Activated naive CD4-positive, alpha-beta T cell treated with anti-CD3 and anti-CD28 coated beads for 36 hours (primary cell): ENCODE measurements around the gene RANBP3L. TPM values are rescaled to one million over a fixed set of nuclear protein-coding genes. Genes with fewer than 3 reads are reported as not detected.

ENCODE experiments used
- CTCF ChIA-PET: fragments of 350-600 bp; sonication (Branson Sonifier 250); formaldehyde crosslinking; loops from one replicate; lab custom pipeline; 2021; ENCODE audit warnings: antibody characterized with exemption; lab: Charles Lee
- DNase-seq: peaks from one replicate; pipeline ENCODE4 v3.0.0-alpha.2; 2020
- H3K27ac Mint-ChIP-seq: one replicate; pipeline ENCODE4 v1.8.0; 2021; ENCODE audit warnings: mild to moderate bottlenecking, mixed read lengths
- H3K27me3 Mint-ChIP-seq: one replicate; pipeline ENCODE4 v1.8.0; 2021; ENCODE audit warnings: low read depth, mixed read lengths
- H3K36me3 Mint-ChIP-seq: one replicate; pipeline ENCODE4 v1.8.0; 2021; ENCODE audit warnings: low read depth, mixed read lengths
- H3K4me1 Mint-ChIP-seq: one replicate; pipeline ENCODE4 v1.8.0; 2021; ENCODE audit warnings: low read depth, mixed read lengths
- H3K4me3 Mint-ChIP-seq: one replicate; pipeline ENCODE4 v1.8.0; 2021; ENCODE audit warnings: mild to moderate bottlenecking, moderate library complexity, mixed read lengths
- H3K9me3 Mint-ChIP-seq: one replicate; pipeline ENCODE4 v1.8.0; 2021; ENCODE audit warnings: mixed read lengths
- intact Hi-C: fragments of 100-400 bp; cut with micrococcal nuclease; formaldehyde crosslinking; loops from one replicate; pipeline ENCODE4 v1.15.1; 2023
- total RNA-seq, 2 experiments: library from RNA; stranded (reverse); gene quantifications; one replicate each; pipeline ENCODE4 v1.2.3, GENCODE V29; 2021

The RANBP3L gene
- total RNA-seq, 2 experiments from 2014 or later = 0.10 TPM; not detected in 1

DNA sequence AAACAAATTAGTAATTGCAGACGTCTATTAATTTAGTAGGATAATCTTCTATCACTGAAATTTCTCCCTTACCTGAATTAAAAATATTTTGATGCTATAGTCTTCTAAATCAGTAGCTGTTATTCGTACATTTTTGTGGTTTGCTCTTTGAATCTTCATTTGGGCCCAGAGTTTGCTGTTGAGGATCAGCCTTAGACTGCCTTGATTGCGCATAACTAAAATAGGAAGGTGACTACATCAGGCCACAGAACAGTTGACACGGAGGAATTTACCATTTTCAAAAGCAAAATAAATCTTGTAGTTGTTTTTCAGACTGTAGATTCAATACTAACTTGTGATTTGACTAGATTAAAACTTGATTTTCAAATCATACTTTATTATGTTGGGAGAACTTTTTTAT, 48.1 kb downstream of the RANBP3L start:
- Mint-ChIP-seq H3K27me3 (peaks cover 2% of the 10 kb centered on the region), H3K27ac (no peak overlapping the region), H3K36me3 (no peaks in the 10 kb centered on the region), H3K4me1 (no peaks in the 10 kb centered on the region), H3K4me3 (no peak overlapping the region), H3K9me3 (no peaks in the 10 kb centered on the region)
- DNase-seq = no peak
- intact Hi-C loops = no loop called here
- CTCF ChIA-PET = interaction anchor here (0.6 kb wide), 1 partner anchor 251 kb away, joined by 3 read pairs; no protein-coding TSS in a partner anchor

DNA sequence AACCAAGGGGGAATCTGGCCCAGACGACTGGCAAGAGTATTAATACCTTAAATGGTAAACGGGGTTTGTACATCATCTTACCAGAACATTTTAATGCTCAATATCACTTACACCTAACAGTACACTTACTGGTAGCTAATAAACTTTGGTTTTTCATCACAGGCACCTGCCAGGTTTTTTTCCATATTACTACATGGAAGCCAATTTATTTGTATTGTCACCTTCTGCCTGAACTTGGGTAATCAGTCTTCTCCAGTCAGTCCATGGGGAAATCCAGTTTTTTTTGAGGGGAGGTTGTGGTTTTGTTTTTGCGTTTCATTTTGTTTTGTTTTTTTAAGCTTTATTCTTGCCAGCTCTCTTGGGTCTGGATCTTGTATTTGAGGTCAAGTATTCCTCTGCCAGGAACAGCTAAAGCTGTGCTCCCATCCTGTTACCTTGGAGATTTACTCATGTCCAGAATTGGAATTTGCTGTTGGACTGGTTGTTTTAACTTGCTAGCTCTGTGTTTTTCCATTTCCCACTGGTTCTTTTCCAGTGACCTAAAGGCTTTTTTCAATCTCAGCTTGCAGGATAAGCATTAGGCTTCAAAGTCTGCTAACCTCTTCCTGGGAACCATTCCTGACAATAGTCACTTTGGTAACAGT, 48.9 kb downstream of the RANBP3L start:
- Mint-ChIP-seq H3K4me1 (no peaks in the 10 kb centered on the region), H3K4me3 (no peak overlapping the region), H3K36me3 (no peaks in the 10 kb centered on the region), H3K27me3 (no peaks in the 10 kb centered on the region), H3K27ac (no peak overlapping the region), H3K9me3 (no peaks in the 10 kb centered on the region)
- DNase-seq = no peak
- intact Hi-C loops = no loop called here
- CTCF ChIA-PET = interaction anchor here (0.6 to 1.0 kb wide), 2 partner anchors 10 to 251 kb away, joined by 3 read pairs; partner anchors contain the start of gene NADK2

- Mint-ChIP-seq H3K27ac (no peak overlapping the region), H3K36me3 (no peaks in the 10 kb centered on the region), H3K9me3 (no peaks in the 10 kb centered on the region), H3K4me1 (no peaks in the 10 kb centered on the region), H3K4me3 (no peak overlapping the region), H3K27me3 (no peaks in the 10 kb centered on the region)
- no peak for DNase-seq
- CTCF ChIA-PET = interaction anchor here (0.6 to 1.7 kb wide), 4 partner anchors 10 to 158 kb away, joined by 3 to 7 read pairs (median 4); partner anchors contain the start of gene NADK2
- intact Hi-C loops = no loop called here
Observed at GRCh38 chr5:36251218-36251617, 50.5 kb downstream of the RANBP3L start.

- H3K9me3 Mint-ChIP-seq = no peaks in the 10 kb centered on the region
- no peaks in the 10 kb centered on the region for H3K4me1 Mint-ChIP-seq
- CTCF ChIA-PET = interaction anchor here (1.1 to 1.2 kb wide), 2 partner anchors 9 kb away, joined by 3 to 4 read pairs; partner anchors contain the start of gene NADK2
- DNase-seq = no peak
- intact Hi-C loops = no loop called here
- H3K4me3 Mint-ChIP-seq = no peak overlapping the region
- H3K36me3 Mint-ChIP-seq = no peaks in the 10 kb centered on the region
- H3K27me3 Mint-ChIP-seq = no peaks in the 10 kb centered on the region
- no peak overlapping the region for H3K27ac Mint-ChIP-seq
Observed at GRCh38 chr5:36250427-36250826, 51.3 kb downstream of the RANBP3L start.

DNA sequence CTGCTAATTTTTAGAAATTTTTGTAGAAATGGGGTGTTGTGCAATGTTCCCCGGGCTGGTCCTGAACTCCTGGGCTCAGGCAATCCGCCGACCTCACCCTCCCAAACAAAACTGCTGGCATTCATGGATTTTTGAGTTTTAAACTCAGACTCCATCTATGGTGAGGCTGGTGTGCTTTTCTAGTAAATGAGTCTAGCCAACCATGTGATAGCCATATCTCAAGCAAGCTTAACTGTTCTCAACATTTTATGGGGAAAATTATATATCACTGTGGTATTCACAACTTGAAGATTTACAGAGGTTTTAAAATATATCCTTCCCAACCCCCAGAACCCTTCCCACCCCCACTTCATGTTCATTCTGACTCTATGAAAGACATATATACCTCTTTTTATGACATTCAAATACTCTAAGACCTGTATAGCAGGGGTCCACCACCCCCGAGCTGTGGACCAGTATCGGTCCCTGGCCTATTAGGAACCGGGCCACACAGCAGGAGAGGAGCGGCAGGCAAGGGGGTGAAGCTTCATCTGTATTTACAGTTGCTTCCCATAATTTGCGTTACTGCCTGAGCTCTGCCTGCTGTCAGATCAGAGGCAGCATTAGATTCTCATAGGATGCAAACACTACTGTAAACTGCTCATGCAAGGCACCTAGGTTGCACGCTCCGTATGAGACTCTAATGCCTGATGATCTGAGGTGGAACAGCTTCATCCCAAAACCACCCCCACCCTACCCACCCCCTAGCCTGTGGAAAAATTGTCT, 55.5 kb downstream of the RANBP3L start:
- Mint-ChIP-seq H3K27ac (no peak overlapping the region), H3K4me3 (no peak overlapping the region), H3K9me3 (no peaks in the 10 kb centered on the region), H3K36me3 (no peaks in the 10 kb centered on the region), H3K27me3 (no peaks in the 10 kb centered on the region), H3K4me1 (peaks cover 16% of the 10 kb centered on the region)
- no peak for DNase-seq
- CTCF ChIA-PET = interaction anchor here (0.6 to 1.4 kb wide), 4 partner anchors 19 to 485 kb away, joined by 3 read pairs; no protein-coding TSS in a partner anchor
- intact Hi-C loops = loop anchor here (10.0 kb wide), 1 partner anchor 1129 kb away; the partner anchor contains the start of genes NUP155 and WDR70

DNA sequence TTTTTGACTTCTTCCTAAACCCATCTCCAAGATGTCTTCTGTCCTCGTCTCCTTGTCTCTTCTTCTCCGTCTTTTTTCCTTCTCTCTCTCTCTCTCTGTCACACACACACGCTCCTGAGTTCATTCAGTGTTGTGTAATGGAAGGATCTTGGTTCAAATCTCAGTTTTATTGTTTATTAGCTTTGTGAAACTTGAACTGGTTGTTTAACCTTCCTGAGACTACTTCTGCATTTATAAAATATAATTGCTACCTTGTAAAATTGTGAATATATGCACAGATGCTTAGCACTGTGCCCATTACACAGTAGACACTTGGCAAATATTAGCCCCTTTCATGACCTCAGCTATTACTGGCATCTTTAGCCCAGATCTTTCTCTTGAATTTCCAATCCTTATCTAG, 57.6 kb downstream of the RANBP3L start:
- no peak for DNase-seq
- Mint-ChIP-seq H3K4me1 (peaks cover 33% of the 10 kb centered on the region), H3K4me3 (no peak overlapping the region), H3K27ac (no peak overlapping the region), H3K36me3 (no peaks in the 10 kb centered on the region), H3K9me3 (no peaks in the 10 kb centered on the region), H3K27me3 (no peaks in the 10 kb centered on the region)
- CTCF ChIA-PET = interaction anchor here (1.0 to 1.4 kb wide), 3 partner anchors 41 to 165 kb away, joined by 3 read pairs; partner anchors contain the start of gene RANBP3L
- intact Hi-C loops = loop anchor here (5.0 to 10.0 kb wide), 10 partner anchors 342 to 1478 kb away; partner anchors contain the start of genes DNAJC21, IL7R, NUP155 and SPEF2

GRCh38 chr5:36243653-36244052, 58.0 kb downstream of the RANBP3L start:
- peak overlapping the region; percentile 21 for H3K27ac Mint-ChIP-seq
- intact Hi-C loops = loop anchor here (5.0 to 10.0 kb wide), 10 partner anchors 341 to 1479 kb away; partner anchors contain the start of genes DNAJC21, IL7R, NUP155 and SPEF2
- H3K4me3 Mint-ChIP-seq = peak overlapping the region; percentile 80
- no peaks in the 10 kb centered on the region for H3K9me3 Mint-ChIP-seq
- H3K27me3 Mint-ChIP-seq = no peaks in the 10 kb centered on the region
- H3K4me1 Mint-ChIP-seq = peaks cover 36% of the 10 kb centered on the region
- CTCF ChIA-PET = interaction anchor here (1.0 to 1.6 kb wide), 5 partner anchors 13 to 447 kb away, joined by 3 read pairs; partner anchors contain the start of gene RANBP3L
- no peak for DNase-seq
- H3K36me3 Mint-ChIP-seq = no peaks in the 10 kb centered on the region

GRCh38 chr5:36242534-36243485, 58.9 kb downstream of the RANBP3L start:
- DNase-seq = peak; percentile 10
- H3K4me1 Mint-ChIP-seq = peaks cover 39% of the 10 kb centered on the region
- H3K9me3 Mint-ChIP-seq = no peaks in the 10 kb centered on the region
- H3K27me3 Mint-ChIP-seq = no peaks in the 10 kb centered on the region
- no peaks in the 10 kb centered on the region for H3K36me3 Mint-ChIP-seq
- peak overlapping the region; percentile 90 for H3K27ac Mint-ChIP-seq
- CTCF ChIA-PET = interaction anchor here (0.6 to 2.2 kb wide), 14 partner anchors 10 to 448 kb away, joined by 3 to 8 read pairs (median 3); partner anchors contain the start of genes LMBRD2 and RANBP3L
- intact Hi-C loops = loop anchor here (1.0 to 10.0 kb wide), 18 partner anchors 58 to 1479 kb away; partner anchors contain the start of genes DNAJC21, IL7R, LMBRD2 and NUP155
- H3K4me3 Mint-ChIP-seq = peak overlapping the region; percentile 80

DNA sequence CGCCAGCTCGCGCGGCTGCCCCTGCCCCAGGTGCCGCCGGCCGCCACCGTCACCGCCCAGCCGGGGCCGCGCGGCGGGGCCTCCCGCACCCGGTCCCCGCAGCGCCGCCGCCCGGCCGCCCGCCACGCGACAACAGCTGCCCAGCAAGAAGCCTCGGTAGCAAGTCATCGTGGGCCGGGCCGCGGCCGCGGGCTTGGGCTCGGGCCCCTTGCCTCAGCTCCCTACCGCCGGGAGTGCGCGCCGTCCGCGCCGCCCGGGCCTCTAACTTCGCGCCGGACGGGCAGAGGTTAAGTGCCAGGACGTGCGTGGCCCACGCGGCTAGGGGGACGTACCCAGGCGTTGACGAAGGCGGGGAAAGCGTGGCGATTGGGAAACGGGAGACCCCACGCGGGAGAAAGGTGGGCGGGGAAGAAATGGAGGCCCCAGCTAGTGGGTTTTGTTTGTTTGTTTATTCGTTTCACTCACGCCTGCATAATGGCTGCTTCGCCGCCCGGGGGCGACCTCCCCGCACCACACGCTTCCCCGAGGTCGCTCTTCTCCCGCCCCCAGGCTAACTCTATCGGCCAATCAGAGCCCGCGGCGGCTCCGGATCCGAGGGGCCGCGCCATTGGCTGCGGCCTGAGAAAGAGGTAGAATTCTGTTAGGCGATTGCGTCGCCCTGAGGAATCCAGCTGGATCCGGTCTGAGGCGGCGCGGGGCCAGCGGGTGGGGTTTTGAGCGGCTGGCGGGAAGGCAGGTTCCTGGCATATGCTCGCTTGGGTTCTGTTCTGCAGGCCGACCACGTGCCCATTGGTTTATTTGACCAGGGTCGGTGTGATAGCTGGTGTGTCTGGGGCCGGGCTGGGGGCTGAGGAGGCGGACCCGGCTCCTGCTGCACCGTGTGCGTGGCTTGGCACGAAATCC, 59.8 kb downstream of the RANBP3L start, which contains the start of gene NADK2:
NADK2 (minus strand) TSS at position 295 of the 903 bp plus-strand sequence; CDS start at position 168, 127 bp downstream.
- intact Hi-C loops = loop anchor here (1.0 to 10.0 kb wide), 18 partner anchors 59 to 1480 kb away; partner anchors contain the start of genes DNAJC21, IL7R, LMBRD2 and NUP155
- Mint-ChIP-seq H3K27me3 (no peaks in the 10 kb centered on the region), H3K36me3 (no peaks in the 10 kb centered on the region), H3K27ac (peak within 1 kb of the TSS; percentile 90), H3K4me3 (peak within 1 kb of the TSS; percentile 80), H3K4me1 (peaks cover 42% of the 10 kb centered on the region), H3K9me3 (no peaks in the 10 kb centered on the region)
- peak; percentile 96 for DNase-seq
- CTCF ChIA-PET = interaction anchor here (0.6 to 2.2 kb wide), 18 partner anchors 9 to 449 kb away, joined by 3 to 8 read pairs (median 3); partner anchors contain the start of gene LMBRD2
